Common myeloid progenitor, CD34-positive (primary cell): Measurements from ENCODE around the gene SCD5.

Source experiments
- CTCF ChIA-PET: fragments of 350-600 bp; sonication (Branson Sonifier 250); formaldehyde crosslinking; loops from one replicate; lab custom pipeline; 2021; ENCODE audit warnings: antibody characterized with exemption; lab: Charles Lee
- POLR2A ChIA-PET: fragments of 350-600 bp; sonication (Branson Sonifier 250); formaldehyde crosslinking; loops from one replicate; lab custom pipeline; 2021; ENCODE audit warnings: antibody characterized with exemption; lab: Charles Lee
- DNase-seq, 3 donors: peaks; one replicate each; pipeline versions ENCODE4 v3.0.0 to v3.0.0-alpha.2; 2013
- H3K27ac ChIP-seq, 2 experiments: 1 replicate in 1 of 2; 2 replicates in 1 of 2; pipeline ENCODE4 v1.7.0; 2013; ENCODE audit warnings: inconsistent platforms in 2 of 2, low read length in 2 of 2, mild to moderate bottlenecking in 2 of 2, low read depth in 1 of 2, moderate library complexity in 1 of 2; ENCODE audit not compliant: severe bottlenecking in 2 of 2, insufficient read depth in 1 of 2, poor library complexity in 1 of 2
- H3K27me3 ChIP-seq, 5 experiments: replicated peaks in 2 of 5; 1 replicate in 3 of 5; 2 replicates in 2 of 5; pipeline versions ENCODE4 v1.6.1 to v1.7.0; 2013; ENCODE audit warnings: low read length in 4 of 5, mild to moderate bottlenecking in 2 of 5, moderate library complexity in 2 of 5, inconsistent platforms in 1 of 5; ENCODE audit not compliant: insufficient read depth in 5 of 5, control insufficient read depth in 4 of 5
- H3K36me3 ChIP-seq, 4 experiments: 1 replicate in 2 of 4; 2 replicates in 2 of 4; pipeline versions ENCODE4 v1.6.1 to v1.7.0; 2013; ENCODE audit warnings: low read length in 3 of 4, control low read depth in 1 of 4, mild to moderate bottlenecking in 1 of 4; ENCODE audit not compliant: control insufficient read depth in 4 of 4, insufficient read depth in 4 of 4
- H3K4me1 ChIP-seq, 4 experiments: 1 replicate in 3 of 4; 2 replicates in 1 of 4; pipeline versions ENCODE4 v1.6.1 to v1.7.1; 2013; ENCODE audit warnings: low read length in 3 of 4, mild to moderate bottlenecking in 3 of 4, control low read depth in 1 of 4, inconsistent platforms in 1 of 4, moderate library complexity in 1 of 4; ENCODE audit not compliant: control insufficient read depth in 4 of 4, insufficient read depth in 4 of 4; ENCODE audit errors: control extremely low read depth in 1 of 4
- H3K4me3 ChIP-seq, 7 experiments: 1 replicate in 4 of 7; 2 replicates in 3 of 7; pipeline versions ENCODE4 v1.5.1 to v1.7.0; 2013; ENCODE audit warnings: mild to moderate bottlenecking in 7 of 7, low read length in 6 of 7, moderate library complexity in 6 of 7, inconsistent platforms in 2 of 7, low read depth in 2 of 7, control low read depth in 1 of 7; ENCODE audit not compliant: insufficient read depth in 4 of 7, control insufficient read depth in 1 of 7; ENCODE audit errors: extremely low read depth in 1 of 7
- H3K9me3 ChIP-seq, 5 experiments: 1 replicate in 4 of 5; 2 replicates in 1 of 5; pipeline versions ENCODE4 v1.6.1 to v1.7.1; 2013; ENCODE audit warnings: low read length in 4 of 5, mild to moderate bottlenecking in 2 of 5, inconsistent platforms in 1 of 5, low read depth in 1 of 5, moderate library complexity in 1 of 5; ENCODE audit not compliant: control insufficient read depth in 4 of 5, insufficient read depth in 2 of 5; ENCODE audit errors: control extremely low read depth in 1 of 5
- WGBS: methylation state at CpG from one replicate; pipeline ENCODE4 v1.1.5; 2013; ENCODE audit not compliant: insufficient coverage; 5-methylcytosine and 5-hydroxymethylcytosine counted together

The SCD5 gene

DNA sequence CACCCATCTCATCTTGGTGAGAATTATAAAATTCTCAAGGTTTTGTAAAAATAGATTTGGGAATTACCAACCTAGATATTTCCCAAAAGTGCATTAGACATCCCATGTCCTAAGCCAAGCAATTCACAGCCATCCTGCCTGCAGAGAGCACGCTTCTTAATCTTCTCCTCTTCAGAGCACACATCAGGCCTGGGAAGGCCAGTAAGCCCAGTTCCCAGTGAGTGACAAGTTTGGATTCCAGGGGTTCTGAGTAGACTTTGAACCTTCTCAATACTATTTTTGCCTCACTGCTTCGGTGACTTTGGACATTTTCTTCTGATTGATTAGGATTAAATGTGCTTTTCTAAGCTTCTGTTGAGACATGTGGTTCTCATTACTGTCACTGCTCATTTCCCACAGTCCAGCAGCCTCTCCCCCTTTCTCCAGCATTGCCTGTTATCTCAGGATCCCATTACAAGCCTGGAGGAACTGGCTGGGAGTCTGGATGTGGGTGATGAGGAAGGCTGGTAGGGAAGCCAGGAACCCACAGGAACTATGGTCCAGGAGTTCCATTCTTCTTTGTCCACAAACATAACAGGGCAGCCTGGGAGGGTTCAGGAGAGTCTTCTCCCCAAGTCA, 180.4 kb downstream of the SCD5 start:
- ChIA-PET POLR2A (no interaction called here), CTCF (no interaction called here)
- H3K36me3 ChIP-seq: no peaks in the 10 kb centered on the region
- H3K4me1 ChIP-seq: no peaks in the 10 kb centered on the region
- no peak overlapping the region for H3K27ac ChIP-seq
- no peak overlapping the region for H3K4me3 ChIP-seq
- H3K9me3 ChIP-seq: no peaks in the 10 kb centered on the region
- peaks cover 0 to 5% (median 0%) of the 10 kb centered on the region in 5 experiments for H3K27me3 ChIP-seq
- DNase-seq: no peak
- 100% methylated on average over 1 of the region's 2 CpGs for WGBS

DNA sequence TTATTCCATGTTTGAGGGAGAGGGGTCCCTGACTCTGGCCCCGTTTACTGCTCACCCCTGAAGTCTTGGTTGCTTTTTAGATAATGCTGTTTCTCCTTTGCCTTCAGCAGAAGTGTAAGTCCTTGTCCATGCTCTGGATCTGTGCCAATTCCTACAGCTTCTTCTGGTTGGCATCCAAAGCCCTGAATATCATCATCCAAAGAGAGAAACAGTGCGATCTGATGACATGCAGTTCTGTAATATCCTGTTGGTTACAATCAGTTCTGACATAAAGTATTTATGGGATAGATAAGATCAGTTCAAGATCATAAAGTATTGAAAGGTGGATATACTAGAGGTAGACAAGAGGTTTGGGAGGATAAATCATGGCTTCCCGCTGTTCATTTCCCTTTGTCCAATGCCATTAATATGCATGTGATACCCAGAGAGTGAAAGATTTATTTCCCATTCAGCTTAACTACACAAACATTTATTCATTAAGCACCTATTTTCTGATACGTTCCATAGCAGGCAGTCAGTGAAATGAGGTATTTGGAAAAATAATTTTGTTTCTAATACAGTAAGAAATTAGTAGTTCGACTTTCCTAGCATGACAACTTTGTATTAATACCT, 183.7 kb downstream of the SCD5 start:
- POLR2A ChIA-PET: no interaction called here
- H3K4me1 ChIP-seq: no peaks in the 10 kb centered on the region

DNA sequence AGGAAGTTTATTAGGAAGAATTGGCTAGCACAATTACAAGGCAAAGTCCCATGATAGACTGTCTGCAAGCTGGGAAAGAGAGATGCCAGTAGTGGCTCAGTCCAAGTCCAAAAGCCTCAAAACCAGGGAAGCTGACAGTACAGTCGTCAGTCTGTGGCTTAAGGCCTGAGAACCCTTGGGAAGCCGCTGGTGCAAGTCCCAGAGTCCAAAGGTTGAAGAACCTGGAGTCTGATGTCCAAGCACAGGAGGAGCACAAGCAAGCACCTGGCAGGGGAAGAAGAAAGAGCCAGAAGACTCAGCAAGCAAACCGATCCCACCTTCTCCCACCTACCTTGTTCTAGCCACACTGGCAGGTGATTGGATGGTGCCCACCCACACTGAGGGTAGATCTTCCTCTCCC, 185.5 kb downstream of the SCD5 start:
- H3K27me3 ChIP-seq: peaks cover 0 to 2% (median 0%) of the 10 kb centered on the region in 5 experiments
- 83% methylated on average over 1 of the region's 3 CpGs for WGBS
- H3K36me3 ChIP-seq: no peaks in the 10 kb centered on the region
- CTCF ChIA-PET: interaction anchor here (0.7 to 1.4 kb wide), 4 partner anchors 9 to 128 kb away, joined by 3 to 5 read pairs (median 3); no protein-coding TSS in a partner anchor
- H3K4me3 ChIP-seq: no peak overlapping the region
- POLR2A ChIA-PET: no interaction called here
- H3K9me3 ChIP-seq: no peaks in the 10 kb centered on the region
- no peaks in the 10 kb centered on the region for H3K4me1 ChIP-seq
- no peak overlapping the region for H3K27ac ChIP-seq
- no peak for DNase-seq

More for the DNA sequence above, 183.7 kb downstream of the SCD5 start:
- CTCF ChIA-PET: no interaction called here
- 100% methylated on average over 1 of the region's 5 CpGs for WGBS
- Histone ChIP-seq H3K4me3 (no peak overlapping the region), H3K36me3 (no peaks in the 10 kb centered on the region), H3K27me3 (peaks cover 0 to 5% (median 0%) of the 10 kb centered on the region in 5 experiments), H3K9me3 (no peaks in the 10 kb centered on the region), H3K27ac (no peak overlapping the region)
- DNase-seq: no peak

DNA sequence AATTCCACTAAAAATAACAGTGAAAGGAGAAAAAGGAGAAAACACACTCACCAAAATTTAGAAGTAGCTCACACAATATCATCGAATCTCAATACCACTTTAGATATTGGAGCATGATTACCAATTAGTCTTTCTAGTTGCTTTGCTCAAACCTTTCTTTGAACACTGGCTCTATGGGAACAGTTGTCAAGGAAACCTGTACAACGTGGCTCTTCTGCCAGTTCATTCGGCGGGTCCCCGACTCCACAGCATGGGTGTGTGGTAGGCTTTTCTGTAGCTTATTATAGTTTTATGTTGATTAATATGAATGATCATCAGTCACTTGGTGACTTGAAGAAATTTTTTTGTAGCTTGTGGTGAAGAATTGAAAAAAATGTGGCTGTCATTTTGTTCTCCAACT, 186.6 kb downstream of the SCD5 start:
- CTCF ChIA-PET: interaction anchor here (1.3 to 1.5 kb wide), 3 partner anchors 10 to 25 kb away, joined by 3 to 5 read pairs (median 3); no protein-coding TSS in a partner anchor
- Histone ChIP-seq H3K4me1 (no peaks in the 10 kb centered on the region), H3K27ac (no peak overlapping the region)

DNA sequence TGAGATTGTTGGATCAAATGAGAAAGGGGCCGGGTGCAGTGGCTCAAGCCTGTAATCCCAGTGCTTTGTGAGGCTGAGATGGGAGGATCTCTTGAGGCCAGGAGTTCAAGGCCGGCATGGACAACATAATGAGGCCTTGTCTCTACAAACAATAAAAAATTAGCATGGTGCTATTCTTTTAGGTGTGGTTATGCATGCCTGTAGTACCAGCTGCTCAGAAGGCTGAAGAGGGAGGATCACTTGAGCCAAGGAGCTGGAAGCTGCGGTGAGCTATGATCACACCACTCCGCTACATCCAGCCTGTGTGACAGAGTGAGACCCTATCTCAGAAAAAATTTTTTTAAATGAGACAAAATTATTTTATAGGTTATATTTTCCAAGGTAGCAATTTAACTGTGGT, 187.1 kb downstream of the SCD5 start:
- Histone ChIP-seq H3K27me3 (peaks cover 0 to 2% (median 0%) of the 10 kb centered on the region in 5 experiments), H3K9me3 (no peaks in the 10 kb centered on the region), H3K4me1 (peaks cover 0 to 2% (median 0%) of the 10 kb centered on the region in 4 experiments), H3K36me3 (no peaks in the 10 kb centered on the region), H3K27ac (no peak overlapping the region), H3K4me3 (no peak overlapping the region)
- DNase-seq: no peak
- CTCF ChIA-PET: interaction anchor here (1.3 to 1.5 kb wide), 3 partner anchors 11 to 26 kb away, joined by 3 to 5 read pairs (median 3); no protein-coding TSS in a partner anchor
- no CpG with 5 or more reads among the region's 4 CpGs for WGBS
- POLR2A ChIA-PET: no interaction called here

More for the DNA sequence above, 186.6 kb downstream of the SCD5 start:
- Histone ChIP-seq H3K9me3 (no peaks in the 10 kb centered on the region), H3K4me3 (no peak overlapping the region), H3K36me3 (no peaks in the 10 kb centered on the region), H3K27me3 (peaks cover 0 to 2% (median 0%) of the 10 kb centered on the region in 5 experiments)
- POLR2A ChIA-PET: no interaction called here
- DNase-seq: no peak
- WGBS: 91% methylated on average over 4 of the region's 5 CpGs

DNA sequence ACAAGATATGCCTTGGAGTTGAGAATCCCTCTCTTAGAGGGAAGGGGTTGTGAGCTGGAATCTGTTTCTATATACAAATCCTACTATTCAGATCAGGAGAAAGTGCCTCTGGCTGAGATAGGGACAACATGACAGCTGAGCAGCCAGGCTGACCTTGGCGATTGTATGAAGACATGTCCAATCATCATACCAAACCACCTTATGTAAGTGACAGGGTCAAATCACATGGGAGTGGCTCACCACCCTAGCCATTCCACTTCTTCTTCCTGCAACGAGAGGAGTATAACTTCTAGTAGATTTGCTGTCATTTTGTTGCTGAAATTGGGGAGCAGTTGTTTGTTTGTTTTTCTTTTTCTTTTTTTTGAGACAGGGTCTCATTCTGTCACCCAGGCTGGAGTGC, 188.6 kb downstream of the SCD5 start:
- Histone ChIP-seq H3K4me3 (no peak overlapping the region), H3K9me3 (no peaks in the 10 kb centered on the region), H3K27me3 (no peaks in the 10 kb centered on the region), H3K36me3 (no peaks in the 10 kb centered on the region), H3K4me1 (peaks cover 0 to 4% (median 1%) of the 10 kb centered on the region in 4 experiments), H3K27ac (no peak overlapping the region)
- DNase-seq: no peak
- ChIA-PET POLR2A (no interaction called here), CTCF (no interaction called here)
- WGBS: no CpG with 5 or more reads among the region's 2 CpGs

DNA sequence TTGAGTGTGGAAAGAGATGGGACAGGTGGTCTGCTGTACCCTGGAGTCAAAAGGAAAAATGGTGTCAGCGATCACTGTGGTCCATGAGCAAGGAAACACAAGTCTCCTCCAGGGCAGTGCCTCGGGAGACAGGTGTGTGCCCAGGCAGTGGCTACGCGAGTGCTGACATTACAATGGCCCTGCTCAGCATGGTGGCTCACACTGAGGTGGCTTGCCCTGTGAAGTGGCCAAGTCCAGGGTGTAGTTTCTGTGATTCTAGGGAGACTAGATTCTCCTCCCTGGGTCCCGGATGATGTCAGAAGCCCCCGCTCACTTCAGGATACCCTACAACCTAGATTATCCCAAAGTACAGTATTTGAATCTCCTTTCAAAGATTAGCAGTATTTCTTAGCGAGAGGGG, 192.0 kb downstream of the SCD5 start:
- Histone ChIP-seq H3K9me3 (no peaks in the 10 kb centered on the region), H3K4me1 (peaks cover 0 to 4% (median 1%) of the 10 kb centered on the region in 4 experiments), H3K36me3 (no peaks in the 10 kb centered on the region), H3K27ac (no peak overlapping the region), H3K27me3 (no peaks in the 10 kb centered on the region), H3K4me3 (no peak overlapping the region)
- 98% methylated on average over 5 of the region's 7 CpGs for WGBS
- ChIA-PET CTCF (no interaction called here), POLR2A (no interaction called here)
- DNase-seq: no peak
